GM19324 (cell line): ENCODE data around the gene CCDC138.

Experiments used
- ATAC-seq: cut with Tn5 transposase; IDR thresholded peaks from one replicate; pipeline ENCODE4 v1.9.1; 2021; ENCODE audit warnings: mild to moderate bottlenecking, moderate library complexity; ENCODE audit not compliant: unreplicated experiment, low FRiP score

CCDC138 gene

DNA sequence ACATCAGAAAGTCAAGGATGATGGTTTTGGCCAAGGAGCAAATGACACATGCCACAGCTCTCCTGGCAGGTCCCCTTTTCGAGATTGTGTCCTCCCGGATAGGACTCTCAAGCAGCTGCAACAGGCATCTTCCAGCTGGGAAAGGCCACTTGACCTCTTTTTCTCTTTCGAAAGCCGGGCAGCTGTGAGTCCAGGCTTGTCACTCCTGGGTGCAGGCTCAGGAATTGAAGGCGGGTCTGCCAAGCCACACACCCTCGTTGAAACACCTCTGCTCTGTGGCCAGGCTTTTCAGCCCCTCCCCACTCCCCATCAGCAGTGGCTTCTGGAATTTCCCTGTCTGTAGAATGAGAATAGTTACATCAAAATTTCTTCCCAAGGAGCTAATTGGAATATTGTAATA, 98.0 kb downstream of the CCDC138 start:
- ATAC-seq = no peak

DNA sequence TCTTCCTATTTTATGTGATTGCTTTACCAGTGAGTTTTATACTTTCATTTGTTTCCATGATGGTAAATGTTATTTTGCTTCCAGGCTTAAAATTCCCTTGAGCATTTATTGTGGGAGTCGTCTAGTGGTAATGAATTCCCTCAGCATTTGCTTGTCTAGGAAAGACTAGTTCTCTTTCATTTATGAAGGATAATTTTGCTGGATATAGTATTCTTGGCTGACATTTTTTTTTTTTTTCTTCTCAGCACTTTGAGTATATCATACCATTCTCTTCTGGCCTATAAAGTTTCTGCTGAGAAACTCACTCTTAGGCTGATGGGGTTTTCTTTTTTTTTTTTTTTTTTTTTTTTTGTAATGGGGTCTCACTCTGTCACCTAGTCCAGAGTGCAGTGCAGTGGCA, 103.3 kb downstream of the CCDC138 start:
- ATAC-seq = no peak

GRCh38 chr2:108893277-108893676, 106.7 kb downstream of the CCDC138 start:
- ATAC-seq = no peak

DNA sequence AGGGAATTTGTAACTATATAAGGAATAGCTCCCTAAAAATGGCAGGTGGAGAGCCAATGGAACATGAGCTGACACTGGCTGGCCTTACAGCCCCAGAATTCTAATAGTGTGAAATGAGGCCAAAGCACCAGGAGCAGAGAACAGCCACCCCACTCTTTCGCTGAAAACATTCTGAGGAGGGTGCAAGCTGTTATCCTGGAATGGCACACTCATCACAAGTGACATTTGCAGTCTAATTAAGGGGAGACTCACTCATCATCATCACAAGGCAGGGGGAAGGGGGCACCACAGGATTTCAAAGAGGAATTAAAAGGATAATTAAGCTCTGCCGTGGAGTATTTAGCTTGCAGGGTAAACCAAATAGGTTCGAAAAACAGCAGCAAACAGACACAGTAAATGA, 108.2 kb downstream of the CCDC138 start:
- ATAC-seq = no peak

DNA sequence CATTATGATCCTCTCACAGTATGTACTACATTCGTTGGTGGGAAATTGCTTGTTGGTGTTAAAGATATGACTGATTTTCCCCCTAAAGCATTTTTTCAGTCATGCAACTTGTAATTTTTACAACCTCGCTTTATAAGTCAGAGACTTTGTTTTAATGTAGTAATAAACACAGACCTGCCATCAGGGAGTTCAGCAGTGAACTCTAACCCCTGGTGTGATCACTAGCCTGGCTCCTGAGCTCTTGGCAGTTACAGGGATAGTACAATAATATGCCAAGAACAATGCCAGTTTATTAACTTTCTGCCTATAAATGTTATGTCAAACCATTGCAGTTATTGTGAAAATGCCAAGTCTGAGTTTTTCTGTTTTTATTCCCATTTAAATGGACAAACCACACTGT, 108.6 kb downstream of the CCDC138 start:
- ATAC-seq = no peak

DNA sequence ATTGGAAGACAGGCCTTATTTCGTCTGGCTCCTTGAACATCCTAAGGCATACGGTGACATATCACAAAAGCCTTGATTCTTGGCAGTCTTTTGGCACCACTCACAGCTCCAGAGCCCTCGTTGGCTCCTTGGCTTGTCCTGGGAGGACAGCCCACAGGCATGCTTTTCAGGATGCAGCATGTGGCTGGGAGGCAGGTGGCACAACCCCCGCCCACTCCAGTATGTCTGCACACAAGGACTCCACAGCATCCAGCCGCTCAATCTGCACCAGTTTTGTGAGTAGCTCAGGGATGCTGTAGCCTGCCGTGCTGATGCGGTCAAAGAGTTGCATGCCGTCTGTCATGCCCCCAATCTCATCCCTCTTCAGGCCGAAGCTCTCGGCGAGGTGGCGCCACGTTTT, 110.2 kb downstream of the CCDC138 start:
- ATAC-seq = no peak

DNA sequence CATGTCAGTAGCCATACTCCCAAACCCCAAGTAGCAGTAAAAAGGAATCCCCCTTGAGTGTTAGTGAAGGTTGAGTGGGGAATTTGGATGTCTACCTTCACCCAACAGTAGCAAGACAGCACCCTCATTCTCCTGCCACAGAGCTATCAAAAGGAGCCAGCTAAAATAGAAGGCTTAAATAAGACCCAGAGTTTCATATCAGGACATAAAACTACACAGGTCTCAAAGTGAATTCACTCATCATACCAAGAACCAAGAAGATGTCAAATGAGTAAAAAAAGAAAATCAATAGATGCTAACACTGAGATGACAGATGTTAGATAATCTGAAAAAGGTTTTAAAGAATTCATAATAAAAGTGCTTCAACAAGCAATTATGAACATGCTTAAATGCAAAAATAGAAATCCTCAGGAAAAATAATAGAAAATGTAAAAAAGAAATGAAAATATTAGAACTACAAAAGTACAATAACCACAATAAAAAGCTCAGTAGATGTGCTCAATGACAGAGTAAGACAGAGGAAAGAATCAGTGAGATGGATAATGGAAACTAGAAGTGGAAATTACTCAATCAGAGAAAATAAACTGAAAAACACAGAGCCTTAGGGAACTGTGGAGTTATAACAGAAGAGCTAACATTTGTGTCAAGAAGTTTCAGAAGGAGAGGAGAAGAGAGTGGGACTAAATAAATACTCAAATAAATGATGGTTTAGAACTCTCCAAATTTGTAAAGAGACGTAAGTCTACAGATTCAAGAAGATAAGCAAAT, 111.9 kb downstream of the CCDC138 start:
- no peak for ATAC-seq

- ATAC-seq = no peak
Observed at GRCh38 chr2:108904680-108905079, 118.1 kb downstream of the CCDC138 start.

DNA sequence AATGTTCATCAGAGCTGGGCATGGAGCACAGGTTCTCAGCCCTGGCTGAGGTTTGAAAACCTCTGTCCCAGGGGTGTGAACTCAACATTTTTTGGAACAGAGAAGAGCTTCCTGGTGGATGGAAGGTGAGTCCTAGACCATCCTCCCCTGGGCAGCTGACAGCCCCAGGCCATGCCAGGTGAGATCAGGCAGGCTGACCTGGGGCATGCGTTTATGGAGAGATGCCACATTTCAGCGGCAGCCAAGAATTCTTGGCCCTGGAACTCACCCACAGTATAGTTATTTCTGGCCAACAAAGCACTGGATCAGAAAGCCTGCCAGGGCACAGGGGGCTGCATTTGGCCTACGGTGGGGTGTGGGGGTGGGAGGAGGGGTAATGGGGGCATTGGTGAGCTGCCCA, 118.6 kb downstream of the CCDC138 start:
- ATAC-seq = no peak

DNA sequence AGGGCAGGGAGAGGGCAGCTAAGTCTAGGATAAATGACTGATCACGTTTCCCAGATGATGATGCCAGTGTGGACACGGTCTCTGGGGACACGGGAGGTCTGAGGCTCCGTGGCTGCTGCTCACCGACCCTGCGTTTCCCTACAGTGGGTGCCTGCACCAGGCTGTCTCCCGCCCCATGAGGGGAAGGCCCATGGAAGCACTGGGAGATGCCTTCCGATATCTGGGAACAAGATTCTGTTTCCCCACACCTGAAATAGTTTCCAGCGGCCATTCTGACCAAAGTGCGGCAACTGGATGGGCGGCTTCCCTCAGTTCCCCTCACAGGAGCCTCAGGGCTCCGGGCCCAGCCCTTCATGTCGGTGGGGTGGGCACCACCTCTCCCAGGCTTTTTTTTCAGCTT, 119.3 kb downstream of the CCDC138 start:
- no peak for ATAC-seq

- no peak for ATAC-seq
Observed at GRCh38 chr2:108906403-108907077, 120.0 kb downstream of the CCDC138 start.

DNA sequence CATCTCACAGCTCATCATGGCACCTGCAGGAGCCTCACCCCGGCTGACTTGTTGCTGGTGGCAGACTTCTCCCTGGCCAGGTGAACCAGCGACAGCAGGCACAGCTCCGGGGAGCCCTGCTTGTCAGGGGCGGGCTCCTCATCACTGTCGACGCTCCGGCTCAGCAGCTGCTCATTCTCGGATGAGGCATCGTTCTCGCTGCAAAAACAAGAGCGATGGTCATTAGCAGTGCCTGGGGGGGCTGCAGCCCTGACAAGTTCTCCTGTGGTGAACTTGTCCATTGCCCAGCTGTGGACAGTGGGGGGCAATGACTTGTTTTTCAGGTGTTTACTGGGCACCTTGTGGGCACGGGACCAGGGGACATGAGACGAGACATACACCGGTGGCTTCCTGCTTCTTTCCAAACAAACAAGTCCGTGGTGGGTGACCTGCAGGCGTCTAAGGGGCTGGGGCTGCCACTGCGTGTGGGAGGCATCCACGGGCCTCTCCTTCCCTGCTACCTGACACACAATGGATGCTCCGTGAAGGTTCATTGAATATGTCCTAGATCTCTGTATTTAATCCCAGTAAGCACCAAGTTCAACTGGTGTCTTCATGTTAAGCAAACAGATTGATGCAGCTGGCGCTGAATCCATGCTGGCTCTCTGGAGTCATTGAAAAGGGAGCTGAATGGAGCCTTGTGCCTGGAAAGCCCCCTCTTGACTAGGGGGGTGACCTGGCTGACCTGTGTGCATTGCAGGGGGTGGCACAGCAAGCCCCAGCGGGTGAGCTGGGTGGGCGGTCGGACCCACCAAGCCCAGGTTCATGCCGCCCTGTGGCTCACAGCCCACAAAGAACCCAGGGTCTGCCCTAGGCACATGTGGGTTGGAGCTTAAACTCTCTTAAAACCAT, 121.5 kb downstream of the CCDC138 start:
- ATAC-seq = no peak

- ATAC-seq = no peak
Observed at GRCh38 chr2:108908713-108909070, 122.1 kb downstream of the CCDC138 start.

DNA sequence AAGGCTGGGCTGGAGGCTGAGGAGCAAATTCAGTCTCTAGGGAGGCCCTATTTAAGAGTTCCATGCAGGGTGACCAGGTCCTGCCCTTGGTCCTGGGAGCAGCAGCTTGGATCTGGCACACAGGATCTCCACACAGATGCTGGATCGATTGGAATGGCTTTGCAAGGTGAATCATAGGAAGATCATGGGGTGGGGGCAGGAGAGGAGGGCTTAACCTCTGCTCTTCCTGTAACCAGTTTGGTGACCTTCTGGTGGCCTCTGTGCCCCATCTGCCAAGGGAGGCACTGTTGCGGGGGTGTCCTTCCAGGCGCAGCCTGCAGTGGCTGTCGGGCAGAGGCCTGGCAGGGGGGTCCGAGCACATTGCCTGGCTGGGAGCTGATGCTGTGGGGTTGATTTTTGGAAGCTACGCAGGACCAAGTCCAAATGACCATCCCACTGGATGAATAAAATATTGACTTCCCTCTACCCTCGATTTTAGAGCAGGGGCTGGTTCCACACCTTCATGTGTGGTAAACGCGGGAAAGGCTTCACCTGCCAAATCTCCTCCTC, 122.8 kb downstream of the CCDC138 start:
- ATAC-seq = no peak

- ATAC-seq = no peak
Observed at GRCh38 chr2:108910011-108910431, 123.5 kb downstream of the CCDC138 start.

DNA sequence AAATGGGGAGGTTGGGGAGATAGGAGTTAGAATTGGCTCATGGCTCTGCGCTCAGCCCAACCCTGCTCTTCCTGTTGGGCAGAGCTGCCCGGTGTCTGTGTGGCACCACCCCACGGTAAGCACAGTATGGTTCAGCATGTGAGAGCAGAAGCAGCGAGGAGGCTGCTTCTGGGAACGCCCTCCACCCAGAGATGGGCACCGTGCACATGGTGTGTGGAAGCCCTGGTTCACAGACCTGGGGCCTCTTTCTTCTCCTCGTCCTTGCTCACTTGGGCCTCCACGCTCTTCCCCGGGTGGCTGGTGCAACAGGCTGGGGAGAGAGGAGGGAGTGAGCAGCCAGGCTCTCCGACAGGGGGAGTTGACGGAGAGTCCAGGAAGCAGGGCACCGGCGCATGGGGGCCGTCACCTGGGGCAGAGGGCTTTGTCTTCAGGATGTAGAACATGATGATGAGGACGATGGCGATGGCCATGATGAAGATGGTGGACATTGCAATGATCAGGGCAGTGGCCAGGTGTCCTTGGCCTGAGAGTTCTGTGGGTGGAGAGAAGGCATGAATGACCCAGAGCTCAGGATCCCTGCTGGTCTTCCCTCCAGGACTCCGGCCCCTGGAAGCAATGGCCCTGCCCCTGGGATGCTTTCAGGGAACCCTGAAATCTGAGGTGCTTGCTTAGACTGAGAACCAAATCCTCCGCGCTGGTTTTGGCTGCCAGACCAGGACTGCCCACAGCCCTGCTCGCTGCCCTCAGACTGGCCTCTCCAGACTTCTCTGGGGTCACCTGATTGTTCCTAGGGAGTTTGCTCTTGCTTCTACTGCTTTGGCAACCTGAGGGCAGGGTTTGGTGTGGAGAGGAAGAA, 124.2 kb downstream of the CCDC138 start:
- ATAC-seq = no peak

DNA sequence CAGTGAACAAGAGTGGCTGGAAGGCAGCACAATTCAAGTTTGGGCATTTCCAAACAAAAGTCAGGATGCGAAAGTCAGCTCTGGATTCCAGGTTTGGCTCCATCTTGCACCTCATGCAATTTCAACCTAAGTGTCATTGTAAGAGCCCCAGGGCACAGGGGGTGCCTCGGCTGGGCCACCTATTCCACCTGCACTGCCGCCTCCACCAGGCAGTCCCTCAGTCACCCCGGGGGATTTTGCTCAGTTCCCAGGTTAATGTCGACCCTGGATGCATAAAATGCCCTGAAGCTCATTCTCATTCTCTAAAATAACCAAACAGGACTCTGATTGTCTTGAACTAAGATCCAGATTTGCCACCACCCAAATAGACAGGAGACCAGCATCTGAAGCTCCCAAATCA, 124.8 kb downstream of the CCDC138 start:
- ATAC-seq = no peak

- ATAC-seq = no peak
Observed at GRCh38 chr2:108911807-108912628, 125.4 kb downstream of the CCDC138 start.

- no peak for ATAC-seq
Observed at GRCh38 chr2:108912629-108912902, 126.0 kb downstream of the CCDC138 start.
